Measurements from ENCODE around the gene ARGLU1.
A peak's percentile ranks its signal among the peaks of the same experiment; 100 is the strongest.

The ARGLU1 gene

DNA sequence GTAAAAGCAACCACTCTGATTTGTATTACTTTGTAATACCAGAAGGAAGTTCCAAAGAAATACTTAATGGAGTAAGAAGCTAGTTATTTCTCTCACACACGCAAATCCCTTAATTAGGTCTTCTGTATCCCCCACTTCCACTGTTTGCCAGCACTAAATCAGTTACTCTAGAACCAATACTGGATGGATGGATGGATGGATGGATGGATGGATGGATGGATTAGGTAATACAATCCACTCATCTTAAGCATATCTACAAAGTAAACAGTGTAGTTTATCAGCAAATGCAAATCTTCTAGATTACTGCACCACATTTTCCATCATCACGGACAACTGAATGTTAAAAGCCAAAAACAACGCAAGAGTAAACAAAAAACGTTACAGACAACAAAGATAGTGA is 27.3 kb downstream of the ARGLU1 start:
- no peak for DNase-seq

DNA sequence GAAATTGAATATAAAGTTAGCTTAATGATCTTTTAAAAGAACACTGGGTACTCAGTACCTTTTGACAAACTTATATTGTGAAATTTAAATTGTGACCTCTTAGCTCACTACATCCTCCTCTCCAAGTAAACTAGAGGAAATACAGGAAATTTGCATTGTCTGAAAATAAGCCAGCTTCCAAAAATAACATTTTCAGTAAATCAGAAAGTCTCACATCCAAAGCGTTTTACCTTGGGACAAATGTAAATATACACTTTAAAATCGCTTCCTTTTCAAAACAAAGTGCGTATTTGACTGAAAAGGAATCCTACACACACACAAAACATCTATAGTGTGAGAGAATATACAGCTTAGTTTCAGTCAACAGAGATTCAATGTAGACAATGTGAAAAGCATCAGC is 30.4 kb downstream of the ARGLU1 start:
- DNase-seq: no peak

DNA sequence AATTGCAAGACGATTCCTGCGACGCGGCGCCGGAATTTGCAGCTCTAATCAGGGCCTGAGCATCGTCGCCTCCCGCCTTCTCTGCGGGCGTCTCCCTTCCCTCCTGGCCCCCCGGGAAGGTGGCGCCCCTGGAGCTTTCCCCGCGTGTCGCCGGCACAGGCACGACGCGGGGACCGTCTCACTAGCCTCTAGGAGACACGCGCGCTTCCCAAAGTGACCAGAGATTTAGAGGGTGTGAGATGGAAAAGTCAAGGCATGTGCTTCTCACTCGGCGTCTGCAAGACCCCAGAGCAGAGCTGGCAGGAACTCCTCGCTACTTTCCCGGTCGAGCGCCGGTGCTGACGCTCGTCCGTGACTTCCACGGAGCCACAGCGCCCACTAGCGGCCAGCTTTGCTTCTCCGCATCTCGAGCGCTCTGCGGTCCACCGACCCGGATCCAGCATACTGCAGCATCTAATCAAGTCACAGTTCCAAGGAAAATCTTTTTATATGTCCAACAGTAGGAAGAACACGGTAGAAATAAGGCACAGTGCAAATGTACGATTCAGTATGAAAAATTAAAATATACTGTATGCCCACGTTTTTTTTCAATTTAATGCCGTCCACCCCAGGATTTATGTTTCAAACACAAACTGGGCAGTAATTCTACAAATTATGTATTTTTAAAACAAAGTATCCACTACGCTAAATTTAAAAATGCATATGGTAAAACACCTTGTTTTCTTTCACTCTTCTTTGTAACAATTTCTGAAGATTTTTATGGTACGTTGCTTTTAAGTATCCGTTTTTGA is 31.5 kb downstream of the ARGLU1 start:
- peak; percentile 81 for DNase-seq

DNA sequence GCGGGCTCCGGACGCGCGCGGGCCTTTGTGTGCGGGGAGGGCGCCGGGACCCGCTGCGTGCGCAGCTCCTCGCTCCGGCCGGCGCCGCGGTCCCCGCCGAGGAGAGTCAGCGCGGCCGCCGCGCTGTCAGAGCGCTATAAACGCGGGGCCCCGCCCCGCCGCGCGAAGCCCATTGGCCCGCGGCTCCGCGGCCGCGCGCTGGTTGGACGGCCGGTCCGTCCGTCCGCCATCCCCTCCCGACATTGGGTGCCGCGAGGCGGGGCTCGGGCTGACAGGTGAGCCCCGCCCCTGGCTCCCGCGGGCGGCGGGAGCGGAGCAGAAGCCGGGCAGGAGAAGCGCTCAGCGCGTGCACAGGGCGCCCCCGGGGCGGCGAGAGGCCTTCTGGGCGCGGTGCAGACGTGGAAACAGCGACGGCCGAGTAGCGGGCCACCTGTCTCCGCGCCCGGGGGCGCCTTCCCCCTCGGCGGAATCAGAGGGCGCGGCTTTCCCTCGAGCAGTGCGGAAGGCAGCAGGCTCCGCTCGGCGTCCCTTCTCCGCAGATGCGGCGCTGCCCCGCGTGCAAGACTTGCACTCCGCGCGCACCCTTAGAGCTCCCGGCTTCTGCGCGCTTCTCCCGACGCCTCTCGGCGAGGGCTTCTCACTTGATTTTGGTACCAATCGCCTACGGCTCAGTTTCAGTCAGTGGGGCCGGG is 32.2 kb downstream of the ARGLU1 start, which contains the start of gene EFNB2:
TSS of gene EFNB2 (minus strand) at position 111 of the 692 bp plus-strand sequence. CDS start 698 bp downstream, outside the sequence.
- DNase-seq: peak; percentile 93

DNA sequence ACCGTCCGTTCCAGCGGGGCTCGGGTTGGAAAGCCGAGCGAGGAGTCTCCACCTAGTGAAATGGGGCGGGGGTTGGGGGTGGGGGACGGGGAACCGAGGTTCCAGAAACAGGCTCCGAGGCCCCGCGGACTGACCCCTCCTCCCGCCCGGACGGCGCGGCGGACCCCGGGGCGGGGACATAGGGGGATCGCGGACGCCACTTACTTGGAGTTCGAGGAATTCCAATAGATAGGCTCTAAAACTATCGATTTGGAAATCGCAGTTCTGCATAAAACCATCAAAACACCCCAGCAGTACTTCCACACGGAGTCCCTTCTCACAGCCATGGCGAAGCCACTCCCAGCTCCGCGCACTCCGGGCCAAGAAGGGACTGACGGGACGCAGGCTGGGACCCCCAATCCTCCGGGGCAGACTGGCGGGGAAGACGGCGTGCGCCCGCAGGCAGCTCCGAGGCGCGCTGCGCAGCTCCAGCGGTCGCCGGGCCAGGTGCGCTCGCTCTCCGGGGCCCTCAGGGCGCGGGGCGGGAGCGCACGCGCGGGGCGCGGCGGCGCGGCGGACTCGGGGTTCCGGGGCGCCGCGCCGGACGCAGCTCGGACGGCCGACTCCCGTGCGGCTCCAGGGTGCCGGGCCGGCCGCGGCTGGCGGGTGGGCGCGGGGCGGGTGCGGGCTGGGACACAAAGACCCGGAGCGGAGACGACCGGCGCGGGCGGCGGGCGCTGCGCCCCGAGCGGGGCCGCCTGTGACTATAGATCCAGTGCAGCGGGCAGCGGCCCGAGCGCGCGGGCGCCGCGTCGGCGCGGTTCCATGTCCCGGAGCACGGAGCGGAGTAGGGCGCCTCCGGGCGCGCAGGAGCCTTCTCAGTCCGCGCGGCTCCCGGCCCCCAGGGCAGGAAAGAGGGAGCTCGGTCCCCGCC is 33.0 kb downstream of the ARGLU1 start:
- peak; percentile 34 for DNase-seq

DNA sequence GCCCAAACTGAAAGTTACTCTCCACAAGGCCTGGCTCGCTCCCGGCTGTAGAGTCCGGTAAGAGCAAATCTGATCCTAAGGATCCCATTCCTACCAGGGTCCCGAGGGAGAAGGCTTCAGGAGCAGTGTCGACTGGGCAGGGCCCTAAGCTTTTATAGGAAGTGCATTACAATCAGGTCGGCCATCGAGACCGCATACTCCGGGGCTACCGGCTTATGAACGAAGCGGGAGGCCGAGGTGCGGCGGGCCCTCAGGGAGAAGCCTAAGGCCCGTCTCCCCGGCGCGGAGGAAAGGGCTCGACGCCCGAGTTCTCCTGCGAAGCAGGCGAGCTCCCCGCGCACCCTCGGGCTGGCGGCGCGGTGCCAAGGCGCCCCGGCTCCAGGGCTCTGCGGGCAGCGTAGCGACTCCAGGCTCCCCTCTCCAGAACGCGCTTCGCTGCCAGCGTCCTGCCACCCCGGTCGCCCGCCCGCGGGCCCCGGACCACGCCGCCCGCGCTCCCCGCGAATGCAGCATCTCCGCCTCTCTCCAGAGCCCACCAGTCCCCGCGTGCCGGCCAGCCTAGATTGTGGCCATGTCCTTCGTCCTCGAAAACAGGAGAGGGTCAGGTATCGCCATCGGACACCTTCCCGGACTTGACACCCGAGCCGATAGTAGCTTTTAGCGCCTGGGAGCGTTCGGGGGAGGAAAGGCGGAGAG is 33.8 kb downstream of the ARGLU1 start:
- peak; percentile 72 for DNase-seq

DNA sequence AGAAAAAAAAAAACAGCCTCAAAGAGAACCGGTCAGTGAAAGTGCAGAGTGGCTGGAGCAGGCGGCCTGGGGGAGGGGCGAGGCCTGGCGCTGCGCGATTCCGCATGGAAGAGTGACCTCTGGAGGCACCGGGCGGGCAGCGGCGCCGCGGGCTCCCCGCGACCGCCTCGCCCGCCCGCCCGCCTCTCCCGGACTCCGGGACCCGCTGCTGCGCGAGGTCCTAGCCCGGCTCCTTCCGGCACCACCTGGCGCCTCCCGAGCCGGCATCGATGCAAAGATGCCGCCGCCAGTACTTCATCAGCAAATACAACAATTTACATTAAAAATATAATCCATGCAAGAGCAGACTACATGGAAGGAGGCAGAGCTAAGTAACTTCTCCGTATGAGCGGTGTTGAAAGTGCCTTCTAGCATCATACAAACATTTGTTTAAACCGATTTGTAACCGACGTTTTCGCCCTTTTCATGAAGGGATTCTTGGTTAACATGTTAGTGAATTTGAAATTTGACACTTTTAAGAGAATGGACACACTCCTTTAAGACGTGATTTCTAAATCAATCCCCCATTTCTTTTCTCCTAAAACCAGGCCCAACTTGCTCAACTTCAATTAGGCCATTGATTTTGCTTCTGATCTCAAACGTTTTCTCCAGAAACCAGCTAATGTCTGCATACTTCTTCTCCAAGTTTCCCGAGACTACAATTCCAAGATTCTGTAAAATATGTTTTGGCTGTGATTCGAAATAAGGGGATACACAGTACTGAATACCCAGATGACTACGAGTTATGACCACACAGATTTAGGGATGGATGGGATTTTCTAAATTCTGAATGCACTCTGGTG is 34.6 kb downstream of the ARGLU1 start:
- DNase-seq: peak; percentile 80

DNA sequence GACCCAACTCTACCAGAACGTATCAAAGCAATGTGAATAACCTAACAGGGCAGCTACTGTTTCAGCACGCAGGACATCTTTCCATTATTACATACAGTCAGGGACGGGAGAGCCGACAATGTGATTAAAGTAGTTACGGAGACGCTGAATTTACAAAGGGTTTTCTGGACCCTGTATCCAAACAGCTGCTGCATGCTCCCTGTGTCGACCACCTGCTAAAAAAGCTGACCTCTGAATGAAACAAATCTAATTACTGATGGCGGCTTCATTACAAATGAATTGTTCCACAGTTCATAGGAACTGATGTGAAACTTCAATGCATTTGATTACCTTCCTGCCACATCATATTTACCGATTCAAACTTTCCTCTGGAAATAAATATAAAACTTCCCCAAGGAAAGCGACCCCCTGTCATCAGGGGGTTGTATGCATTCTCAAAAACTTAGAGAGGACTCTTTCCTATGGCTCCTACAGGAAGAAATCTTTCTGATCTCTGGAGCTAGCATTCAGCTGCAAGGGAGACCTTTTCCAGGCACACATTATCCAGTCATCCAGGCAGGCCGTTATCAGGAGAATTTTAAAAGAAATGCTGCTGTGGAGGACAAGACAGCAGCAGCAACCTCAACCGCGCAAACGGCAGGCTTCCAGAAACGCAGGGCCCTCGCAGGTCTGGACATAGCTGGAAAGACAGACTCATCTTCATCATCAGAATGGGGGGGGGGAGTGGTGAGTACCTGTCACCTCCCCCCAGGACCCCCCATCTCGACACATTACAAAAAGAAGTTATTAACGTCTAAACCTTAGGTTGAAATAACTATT is 35.6 kb downstream of the ARGLU1 start:
- peak; percentile 49 for DNase-seq

DNA sequence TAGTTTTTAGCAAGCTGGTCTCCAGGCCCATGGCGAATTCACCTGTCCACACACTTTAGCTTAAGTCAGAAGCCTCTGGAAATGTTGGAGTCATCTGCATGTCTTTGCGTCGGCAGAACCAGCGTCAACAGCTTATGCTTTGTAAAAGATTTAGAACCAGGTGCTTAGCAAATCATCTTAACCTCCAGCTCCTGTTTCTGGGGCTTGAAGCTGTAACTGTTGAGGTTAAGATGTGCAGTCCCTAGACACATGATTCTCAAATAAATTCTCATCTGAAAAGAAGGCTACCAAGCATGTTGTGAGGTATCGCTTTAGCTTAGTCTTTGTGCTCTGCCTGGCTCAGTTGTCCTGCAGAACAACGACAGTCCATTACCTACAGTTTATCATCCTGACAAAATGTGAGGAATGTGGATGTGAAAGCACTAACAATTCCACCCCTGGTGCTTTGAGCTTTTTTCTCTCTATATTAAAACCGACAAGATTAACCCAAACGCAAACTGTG is 36.9 kb downstream of the ARGLU1 start:
- DNase-seq: no peak

DNA sequence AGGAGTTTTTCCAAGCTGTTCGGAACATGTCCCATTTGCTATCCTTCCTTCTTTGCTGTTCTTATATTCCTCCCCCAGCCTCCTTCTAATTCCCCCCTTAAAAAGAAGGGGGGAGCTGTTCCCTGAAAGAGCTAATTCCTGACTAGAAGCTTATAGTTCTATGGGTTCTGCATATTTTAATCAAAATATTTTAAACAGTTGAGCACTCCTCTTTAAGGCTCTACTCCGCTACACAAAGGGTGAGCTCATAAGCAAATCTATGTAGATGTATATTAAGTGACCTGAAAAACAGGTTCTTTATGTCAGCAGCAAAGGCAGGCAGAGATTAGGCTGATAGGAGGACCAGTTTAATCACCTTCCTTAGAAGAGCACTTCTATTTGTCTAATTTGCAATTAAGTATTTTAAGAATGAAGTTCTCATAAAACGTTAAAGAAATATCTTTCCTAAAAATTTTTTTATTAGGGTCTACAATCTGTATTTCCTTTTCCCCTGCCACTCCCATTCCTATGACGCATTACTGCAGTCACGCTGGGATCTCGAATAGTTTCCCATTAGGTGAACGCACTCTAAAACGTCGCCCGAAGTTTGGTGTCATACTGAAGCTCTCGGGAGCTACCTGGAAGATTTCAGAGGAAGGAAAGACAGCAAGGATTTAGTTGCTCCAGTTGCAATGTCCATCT is 37.6 kb downstream of the ARGLU1 start:
- no peak for DNase-seq

DNA sequence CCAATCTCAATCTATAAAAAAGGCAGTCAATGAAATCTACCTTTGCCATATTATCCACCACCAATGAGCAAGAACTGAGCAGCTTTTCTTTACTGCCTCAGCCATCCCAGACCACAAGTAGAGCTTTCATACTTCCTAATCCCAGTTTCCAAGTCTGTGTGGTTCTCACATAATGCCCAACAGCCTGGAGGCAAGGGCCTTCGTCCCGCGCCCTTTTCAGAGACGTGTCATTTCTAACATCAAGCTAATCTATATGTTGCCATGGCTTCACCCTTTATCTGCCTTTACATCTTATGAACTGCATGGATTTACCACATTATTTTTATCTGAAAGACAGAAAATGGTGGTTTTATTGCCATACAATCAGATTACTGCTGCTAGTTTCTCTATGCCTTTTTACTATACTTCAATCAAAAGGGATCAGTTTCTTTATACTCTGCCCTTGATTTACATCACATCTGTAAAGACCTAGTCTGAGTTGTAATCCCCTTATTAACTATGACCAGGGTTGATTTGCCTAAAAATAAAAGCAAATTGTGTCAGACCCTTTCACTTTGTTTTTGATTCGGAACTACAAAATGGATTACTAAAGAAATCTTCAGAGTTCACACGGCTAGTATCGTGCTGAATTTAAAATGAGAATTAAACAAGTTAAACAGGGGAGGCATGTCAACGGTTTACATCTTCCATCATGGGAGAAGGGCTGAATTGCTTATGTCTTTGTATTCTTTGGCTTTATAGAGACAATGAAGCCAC is 38.3 kb downstream of the ARGLU1 start:
- DNase-seq: no peak

DNA sequence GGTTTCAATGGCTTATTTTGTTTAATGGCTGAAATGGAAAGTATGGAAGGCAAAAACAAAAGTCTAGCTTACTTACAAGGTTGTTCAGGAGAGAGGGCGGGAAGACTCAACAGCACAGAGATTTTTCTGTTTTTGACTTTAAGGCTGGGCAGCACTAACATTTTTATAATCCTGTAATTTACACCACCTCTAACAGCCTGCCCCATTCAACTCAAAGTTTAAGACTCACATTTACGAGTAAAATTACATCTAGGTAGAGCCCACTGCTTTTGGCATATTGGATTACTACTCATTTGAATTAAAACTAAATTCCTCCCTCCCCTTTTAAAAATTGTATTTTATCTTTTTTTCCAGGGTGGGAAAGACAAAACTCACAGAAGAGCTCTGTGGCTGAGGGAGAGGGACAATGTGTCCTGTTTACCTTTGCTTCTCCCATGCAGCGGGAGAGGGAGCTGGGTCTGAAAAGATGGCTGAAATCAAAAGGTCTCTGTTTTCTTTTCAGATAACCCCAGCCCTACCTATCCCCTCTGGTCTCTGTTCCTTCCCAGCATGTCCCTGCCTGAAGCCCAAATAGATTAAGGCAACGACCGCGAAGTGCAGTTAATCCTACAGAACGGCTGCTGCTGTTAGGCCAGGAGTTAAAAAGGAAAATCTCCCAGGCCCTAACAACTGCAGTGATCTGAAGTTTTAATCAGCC is 39.1 kb downstream of the ARGLU1 start:
- DNase-seq: no peak

DNA sequence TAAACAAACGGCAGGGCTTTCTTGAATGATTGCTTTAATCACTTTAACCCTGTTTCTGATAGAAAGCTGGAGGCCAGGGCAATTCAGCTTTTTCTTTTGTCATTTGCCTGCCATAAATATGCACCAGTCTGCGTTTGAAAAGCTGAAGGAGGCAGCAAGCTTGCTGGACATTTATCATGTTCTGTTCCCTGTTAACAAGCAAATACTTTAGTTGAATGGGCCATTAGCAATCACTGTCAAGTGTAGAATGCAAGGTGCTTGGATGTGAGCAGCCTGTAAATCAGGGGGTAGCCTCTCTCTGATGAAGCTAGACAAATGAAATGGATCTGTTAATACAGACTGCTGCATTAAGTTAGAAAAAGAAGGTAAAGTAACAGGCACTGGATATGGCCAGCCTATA is 40.1 kb downstream of the ARGLU1 start:
- no peak for DNase-seq

DNA sequence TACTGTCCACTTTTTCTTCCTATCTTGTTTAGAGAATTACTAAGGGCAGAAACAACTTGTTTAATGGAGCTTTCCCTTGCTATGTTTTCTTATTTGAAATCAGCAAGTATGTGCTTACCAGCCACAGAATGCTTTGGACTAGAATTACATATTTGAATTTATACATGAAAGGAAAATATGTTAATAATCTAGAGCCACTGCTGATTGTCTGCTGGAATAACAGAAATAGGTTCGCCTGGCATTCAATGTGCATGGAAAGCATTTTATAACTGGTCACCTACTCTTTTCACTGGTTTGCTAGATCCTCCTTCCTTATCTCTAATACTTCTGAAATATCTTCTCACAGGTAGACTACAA is 40.5 kb downstream of the ARGLU1 start:
- DNase-seq: no peak

DNA sequence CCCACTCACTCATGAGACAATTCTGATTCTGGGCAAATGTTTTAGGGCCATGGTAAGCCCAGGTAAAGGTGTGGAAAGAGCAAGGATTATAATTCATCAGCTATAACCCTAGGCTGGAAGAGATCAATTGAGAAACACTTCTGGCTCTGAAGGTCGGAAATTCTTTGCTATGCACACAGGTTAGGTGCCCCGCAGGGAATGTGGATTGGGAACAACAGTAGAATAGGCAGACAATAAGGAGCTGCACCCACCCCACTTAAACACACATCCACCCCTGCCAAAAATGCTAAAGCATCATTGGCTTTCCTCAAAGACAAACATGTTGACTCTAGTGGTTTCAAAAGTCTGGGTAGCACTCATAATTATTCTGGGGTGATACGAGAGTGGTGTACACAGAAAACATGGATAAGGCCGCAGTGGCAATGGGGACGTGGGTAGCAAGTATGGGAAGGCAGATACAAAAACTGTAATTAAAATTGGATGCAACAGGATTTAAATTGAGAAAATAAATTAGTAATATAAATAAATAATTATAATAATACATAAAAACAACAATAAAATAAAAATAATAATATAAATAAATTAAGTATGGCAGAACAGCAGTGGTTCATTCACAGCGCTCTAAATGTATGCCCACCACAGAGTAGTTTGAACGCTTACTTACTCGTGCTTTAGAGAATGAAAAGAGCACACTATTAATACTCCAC is 41.0 kb downstream of the ARGLU1 start:
- no peak for DNase-seq

DNA sequence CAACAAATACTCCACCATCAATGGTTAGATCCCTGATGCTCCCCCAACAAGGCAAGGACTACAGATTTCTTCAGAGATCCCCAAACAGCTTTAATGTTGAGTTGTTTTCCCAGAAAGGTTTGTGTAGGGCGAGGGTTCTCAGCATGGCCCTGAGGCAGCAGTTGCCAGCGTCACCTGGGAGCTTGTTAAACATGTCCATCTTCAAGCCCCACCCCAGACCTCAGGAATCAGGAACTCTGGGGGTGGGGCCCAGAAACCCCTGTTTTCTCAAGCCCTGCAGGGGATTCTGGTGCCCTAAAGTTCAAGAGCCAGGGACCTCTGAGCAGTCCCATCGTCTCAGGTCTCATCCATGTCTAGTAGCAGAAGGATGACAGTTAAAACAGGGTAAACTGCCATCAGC is 42.1 kb downstream of the ARGLU1 start:
- no peak for DNase-seq

DNA sequence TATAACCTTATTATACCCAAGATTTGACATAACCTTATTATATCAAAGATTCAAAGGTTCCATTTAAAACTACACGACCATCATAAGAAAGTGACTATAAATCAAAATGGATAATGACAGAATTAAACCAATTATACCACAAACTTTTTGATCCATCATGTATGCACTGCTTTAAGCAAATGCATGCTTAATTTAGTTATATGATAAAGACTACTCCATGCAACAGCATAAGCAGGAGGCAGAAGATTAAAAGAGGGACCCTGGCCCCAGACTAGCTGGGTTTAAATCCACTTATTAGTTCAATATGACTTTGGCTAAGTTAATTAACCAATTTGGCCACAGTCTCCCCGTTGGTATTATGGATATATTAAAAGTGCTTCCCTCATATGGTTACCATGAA is 43.8 kb downstream of the ARGLU1 start:
- no peak for DNase-seq

DNA sequence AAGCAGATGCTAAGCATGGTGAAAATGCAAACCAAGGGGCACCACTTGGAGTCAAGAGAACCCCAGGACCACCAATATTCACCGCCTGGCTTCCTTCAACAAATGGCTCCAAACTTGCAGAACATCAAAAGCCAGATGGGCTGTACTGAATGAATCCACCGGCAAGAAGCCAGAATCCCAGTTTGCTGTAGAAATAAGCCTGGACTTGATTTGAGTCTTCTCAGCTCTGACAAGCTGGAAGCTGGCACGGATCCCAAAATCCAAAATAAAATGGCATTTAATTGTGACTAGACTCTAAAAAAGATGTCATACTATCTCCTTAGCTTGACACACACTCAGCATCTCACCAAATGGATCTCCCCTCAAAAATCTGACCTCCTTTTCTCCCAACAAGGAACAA is 44.4 kb downstream of the ARGLU1 start:
- DNase-seq: peak; percentile 9
